SH-SY5Y (cell line): ENCODE data around the gene GABRG2.

Experiments used
- GATA2 ChIP-seq: IDR thresholded peaks from 2 replicates; pipeline ENCODE4 v1.6.1; 2011; ENCODE audit warnings: mild to moderate bottlenecking, low read depth, low read length
- GATA3 ChIP-seq: IDR thresholded peaks from 2 replicates; pipeline ENCODE4 v1.6.1; 2011; ENCODE audit warnings: low read depth, mild to moderate bottlenecking, low read length, moderate library complexity

Gene GABRG2

DNA sequence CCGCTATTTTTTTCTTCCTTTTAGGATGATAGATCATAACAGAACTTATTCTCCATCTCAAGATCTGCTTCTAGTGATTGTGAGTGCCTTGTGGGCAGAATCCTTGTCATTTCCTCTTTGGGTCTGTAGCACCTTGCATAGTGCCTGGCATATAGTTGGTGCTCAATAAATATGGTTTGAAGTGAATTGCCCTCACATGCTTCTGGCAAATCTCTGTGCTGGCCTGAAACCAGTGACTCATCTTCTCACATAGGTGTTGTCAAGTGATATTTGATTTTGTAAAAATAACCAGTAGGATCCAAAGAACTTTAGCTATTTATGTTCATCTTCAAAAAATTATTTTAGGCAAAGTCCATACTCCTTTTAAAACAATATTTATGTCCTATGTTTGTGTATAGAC is 86.7 kb downstream of the GABRG2 start:
- TF ChIP-seq GATA2 (no peak), GATA3 (no peak)

- TF ChIP-seq GATA2 (no peak), GATA3 (no peak)
Measured at GRCh38 chr5:162160401-162160800, 92.8 kb downstream of the GABRG2 start.

DNA sequence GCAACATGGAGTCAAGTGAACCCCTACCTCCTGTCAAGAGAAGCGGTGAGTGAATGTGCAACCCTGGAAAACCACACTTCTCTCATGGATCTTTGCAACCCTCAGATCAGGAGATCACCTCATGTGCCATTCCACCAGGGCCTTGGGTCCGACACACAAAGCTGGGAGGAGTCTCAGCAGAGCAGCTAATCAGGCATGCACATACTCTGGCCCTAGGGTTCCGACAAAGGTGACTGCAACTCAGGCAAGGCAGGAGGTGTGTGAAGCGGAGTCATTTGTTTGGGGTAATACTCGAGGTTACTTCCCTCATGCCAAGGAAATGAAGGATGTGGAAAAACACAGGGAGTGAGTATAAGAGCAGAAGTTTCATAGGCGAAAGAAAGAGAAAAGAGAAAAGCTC is 96.1 kb downstream of the GABRG2 start:
- no peak for TF ChIP-seq GATA2
- no peak for TF ChIP-seq GATA3

- TF ChIP-seq GATA2: no peak
- no peak for TF ChIP-seq GATA3
Measured at GRCh38 chr5:162174358-162174974, 106.9 kb downstream of the GABRG2 start.

DNA sequence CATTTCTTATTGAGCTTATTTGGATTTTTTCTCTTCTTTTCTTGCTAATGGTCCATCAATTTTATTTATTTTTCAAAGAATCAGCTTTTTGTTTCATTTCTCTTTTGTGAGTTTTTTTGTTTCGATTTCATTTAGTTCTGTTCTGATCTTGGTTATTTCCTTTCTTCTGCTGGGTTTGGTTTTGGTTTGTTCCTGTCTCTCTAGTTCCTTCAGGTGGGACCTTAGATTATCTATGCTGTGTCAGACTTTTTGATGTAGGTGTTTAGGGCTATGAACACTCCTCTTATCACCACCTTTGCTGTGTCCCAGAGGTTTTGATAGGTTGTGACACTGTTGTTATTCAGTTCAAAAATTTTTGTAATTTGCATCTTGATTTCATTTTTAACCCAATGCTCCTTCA is 119.8 kb downstream of the GABRG2 start:
- TF ChIP-seq GATA3 (no peak), GATA2 (no peak)

DNA sequence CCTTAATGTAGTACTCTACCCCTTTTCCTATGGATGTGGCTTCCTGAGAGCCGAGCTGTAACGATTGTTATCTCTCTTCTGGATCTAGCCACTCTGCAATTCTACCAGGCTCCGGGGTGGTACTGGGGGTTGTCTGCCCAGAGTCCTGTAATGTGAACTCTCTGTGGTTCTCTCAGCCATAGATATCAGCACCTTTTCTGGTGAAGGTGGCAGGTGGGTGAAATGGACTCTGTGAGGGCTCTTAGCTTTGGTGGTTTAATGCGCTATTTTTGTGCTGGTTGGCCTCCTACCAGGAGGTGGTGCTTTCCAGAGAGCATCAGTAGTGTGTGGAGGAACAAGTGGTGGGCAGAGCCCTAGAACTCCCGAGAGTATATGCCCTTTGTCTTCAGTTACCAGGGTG is 122.1 kb downstream of the GABRG2 start:
- TF ChIP-seq GATA3 (no peak), GATA2 (peak; percentile 41; the same call in 1 of the 2 replicates)

- TF ChIP-seq GATA2 (no peak), GATA3 (no peak)
Measured at GRCh38 chr5:162193012-162193411, 125.4 kb downstream of the GABRG2 start.

- TF ChIP-seq GATA2: no peak
- TF ChIP-seq GATA3: no peak
Measured at GRCh38 chr5:162196351-162196750, 128.8 kb downstream of the GABRG2 start.

DNA sequence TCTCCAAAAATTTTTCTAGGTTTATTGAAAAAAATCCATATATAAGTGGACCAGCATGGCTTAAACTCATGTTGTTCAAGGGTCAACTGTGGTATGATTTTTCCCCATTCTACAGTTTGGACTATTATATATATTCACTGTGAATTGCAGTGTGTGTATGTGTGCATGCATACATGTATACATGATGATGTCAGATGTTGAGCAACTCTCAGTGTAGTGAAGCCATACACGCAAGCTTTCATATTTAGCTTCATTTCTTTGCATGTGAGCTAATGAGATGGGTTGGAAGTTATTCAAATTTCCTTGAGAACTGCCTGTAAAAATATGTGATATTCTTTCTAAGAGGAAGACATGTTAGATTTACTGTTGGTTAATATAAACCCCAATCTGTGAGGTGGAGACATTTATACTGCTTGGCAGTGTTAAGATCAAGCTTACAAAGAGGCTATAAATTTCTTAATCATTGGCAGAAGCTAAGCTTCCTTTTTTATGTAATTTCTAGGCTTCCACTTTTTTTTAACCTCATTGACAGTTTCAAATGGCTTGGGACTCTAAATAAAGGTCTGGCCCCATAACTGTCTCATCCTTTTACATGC is 134.8 kb downstream of the GABRG2 start:
- TF ChIP-seq GATA3: no peak
- TF ChIP-seq GATA2: no peak
